Endodermal cell (in vitro differentiated cells): Measurements from ENCODE around the gene PPM1K. TPM values are rescaled to one million over a fixed set of nuclear protein-coding genes. Genes with fewer than 3 reads are reported as not detected.

Experiments
- DNase-seq: peaks from one replicate; pipeline ENCODE4 v3.0.0-alpha.2; 2017
- H3K27ac ChIP-seq: 2 replicates; pipeline ENCODE4 v1.5.1; 2013; ENCODE audit warnings: mild to moderate bottlenecking, low read depth, low read length, moderate library complexity
- H3K27me3 ChIP-seq: 2 replicates; pipeline ENCODE4 v1.6.1; 2013; ENCODE audit warnings: mild to moderate bottlenecking, low read length, moderate library complexity; ENCODE audit not compliant: insufficient read depth, control insufficient read depth, poor library complexity, severe bottlenecking
- H3K36me3 ChIP-seq: 2 replicates; pipeline ENCODE4 v1.7.0; 2013; ENCODE audit warnings: mild to moderate bottlenecking, low read length, moderate library complexity; ENCODE audit not compliant: control insufficient read depth, insufficient read depth
- H3K4me1 ChIP-seq: one replicate; pipeline ENCODE4 v1.7.0; 2013; ENCODE audit warnings: low read length; ENCODE audit not compliant: control insufficient read depth, insufficient read depth
- H3K4me3 ChIP-seq: 2 replicates; pipeline ENCODE4 v1.5.1; 2013; ENCODE audit warnings: mild to moderate bottlenecking, low read length, moderate library complexity
- H3K9ac ChIP-seq: 2 replicates; pipeline ENCODE4 v1.6.1; 2013; ENCODE audit warnings: mild to moderate bottlenecking, low read length, moderate library complexity; ENCODE audit not compliant: poor library complexity, severe bottlenecking; ENCODE audit errors: extremely low read depth
- H3K9me3 ChIP-seq: 2 replicates; pipeline ENCODE4 v1.6.1; 2013; ENCODE audit warnings: mild to moderate bottlenecking, low read length, moderate library complexity; ENCODE audit not compliant: control insufficient read depth
- H3K27ac Mint-ChIP-seq: 2 replicates; pipeline ENCODE4 v1.8.0; 2020; ENCODE audit warnings: mixed read lengths
- H3K27me3 Mint-ChIP-seq: 2 replicates; pipeline ENCODE4 v1.8.0; 2021; ENCODE audit warnings: mild to moderate bottlenecking, mixed read lengths; ENCODE audit not compliant: insufficient read depth
- H3K36me3 Mint-ChIP-seq: 2 replicates; pipeline ENCODE4 v1.8.0; 2020; ENCODE audit warnings: low read depth, mixed read lengths
- H3K4me1 Mint-ChIP-seq: 2 replicates; pipeline ENCODE4 v1.8.0; 2020; ENCODE audit warnings: mixed read lengths
- H3K4me3 Mint-ChIP-seq: 2 replicates; pipeline ENCODE4 v1.8.0; 2020; ENCODE audit warnings: mild to moderate bottlenecking, moderate library complexity, mixed read lengths
- H3K9me3 Mint-ChIP-seq: 2 replicates; pipeline ENCODE4 v1.8.0; 2020; ENCODE audit warnings: mild to moderate bottlenecking, mixed read lengths
- WGBS, 2 experiments: methylation state at CpG; one replicate each; pipeline versions ENCODE4 v1.1.5 to v1.1.7; 2013; ENCODE audit warnings: missing lambda C conversion rate in 2 of 2, mixed read lengths in 1 of 2; ENCODE audit not compliant: insufficient coverage in 1 of 2, insufficient read length in 1 of 2; 5-methylcytosine and 5-hydroxymethylcytosine counted together
- total RNA-seq, 2 donors: library from RNA; stranded (reverse); fragmentation: NEBNext Ultra II Directional in 1 of 2; extraction: Animal tissue kit (Norgen Biotek cat#: 25700) in 1 of 2; gene quantifications; 2 replicates in 1 of 2; 3 replicates in 1 of 2; pipeline ENCODE4 v1.2.1, GENCODE V29; 2021
- TF ChIP-seq, protein P1 (sequence below): fragments of 200-600 bp; sonication (generic); conservative IDR thresholded peaks from 2 replicates; pipeline ENCODE4 v1.5.0; 2021; ENCODE audit warnings: antibody characterized with exemption, mild to moderate bottlenecking

Gene PPM1K
- total RNA-seq, 2 donors from 2014 or later = 35.1 to 37.8 TPM

DNA sequence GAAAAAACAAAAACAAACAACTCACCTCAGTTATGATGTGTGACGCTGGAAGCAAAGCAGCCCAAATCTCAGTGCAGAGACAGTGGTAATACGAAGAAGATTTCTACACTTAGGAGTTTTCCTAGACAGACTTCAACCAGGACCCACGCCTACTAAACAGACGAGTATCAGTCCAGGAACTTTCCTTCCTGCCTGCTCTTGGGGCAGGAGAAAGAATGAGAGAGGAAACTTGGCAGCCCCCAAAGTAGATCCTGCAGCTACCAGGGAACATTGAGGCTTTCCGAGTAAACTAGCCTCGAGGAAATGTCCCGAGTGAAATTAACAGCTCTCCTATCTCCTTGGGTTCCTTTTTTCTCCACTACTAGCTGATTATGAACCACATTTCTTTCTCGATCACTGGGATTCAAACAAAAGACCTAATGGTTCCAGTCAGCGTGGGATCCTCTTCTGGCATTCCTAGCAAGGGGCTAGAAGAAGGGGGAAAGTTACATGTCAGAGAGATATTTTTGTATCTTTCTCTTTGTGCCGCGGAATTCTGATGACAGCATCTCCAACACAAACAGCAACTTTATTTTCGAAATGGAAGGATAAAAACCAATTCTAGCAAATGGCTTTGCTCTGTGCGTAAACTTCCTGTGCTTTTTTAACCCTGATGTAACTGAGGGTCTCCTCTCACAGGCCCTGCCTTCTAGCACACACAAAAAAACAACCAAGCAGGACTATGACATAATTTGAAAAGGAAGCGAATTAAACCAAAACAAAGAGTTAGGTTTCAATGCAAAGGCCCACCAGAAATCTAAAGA, 53.2 kb downstream of the PPM1K start:
- peaks cover 6% of the 10 kb centered on the region for H3K9me3 ChIP-seq
- H3K36me3 Mint-ChIP-seq = no peaks in the 10 kb centered on the region
- H3K9ac ChIP-seq = no peak overlapping the region
- H3K27ac ChIP-seq = no peak overlapping the region
- 89 to 90% methylated on average over 9 to 14 of the region's 14 CpGs for WGBS, 2 experiments
- no peaks in the 10 kb centered on the region for H3K4me1 ChIP-seq
- no peaks in the 10 kb centered on the region for H3K36me3 ChIP-seq
- H3K4me1 Mint-ChIP-seq = no peaks in the 10 kb centered on the region
- no peaks in the 10 kb centered on the region for H3K27me3 Mint-ChIP-seq
- no peak overlapping the region for H3K27ac Mint-ChIP-seq
- H3K4me3 ChIP-seq = no peak overlapping the region
- no peak for DNase-seq
- no peak overlapping the region for H3K4me3 Mint-ChIP-seq
- H3K27me3 ChIP-seq = no peaks in the 10 kb centered on the region
- H3K9me3 Mint-ChIP-seq = peaks cover 13% of the 10 kb centered on the region
- TF ChIP-seq, protein P1, sequence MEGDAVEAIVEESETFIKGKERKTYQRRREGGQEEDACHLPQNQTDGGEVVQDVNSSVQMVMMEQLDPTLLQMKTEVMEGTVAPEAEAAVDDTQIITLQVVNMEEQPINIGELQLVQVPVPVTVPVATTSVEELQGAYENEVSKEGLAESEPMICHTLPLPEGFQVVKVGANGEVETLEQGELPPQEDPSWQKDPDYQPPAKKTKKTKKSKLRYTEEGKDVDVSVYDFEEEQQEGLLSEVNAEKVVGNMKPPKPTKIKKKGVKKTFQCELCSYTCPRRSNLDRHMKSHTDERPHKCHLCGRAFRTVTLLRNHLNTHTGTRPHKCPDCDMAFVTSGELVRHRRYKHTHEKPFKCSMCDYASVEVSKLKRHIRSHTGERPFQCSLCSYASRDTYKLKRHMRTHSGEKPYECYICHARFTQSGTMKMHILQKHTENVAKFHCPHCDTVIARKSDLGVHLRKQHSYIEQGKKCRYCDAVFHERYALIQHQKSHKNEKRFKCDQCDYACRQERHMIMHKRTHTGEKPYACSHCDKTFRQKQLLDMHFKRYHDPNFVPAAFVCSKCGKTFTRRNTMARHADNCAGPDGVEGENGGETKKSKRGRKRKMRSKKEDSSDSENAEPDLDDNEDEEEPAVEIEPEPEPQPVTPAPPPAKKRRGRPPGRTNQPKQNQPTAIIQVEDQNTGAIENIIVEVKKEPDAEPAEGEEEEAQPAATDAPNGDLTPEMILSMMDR = no peak

DNA sequence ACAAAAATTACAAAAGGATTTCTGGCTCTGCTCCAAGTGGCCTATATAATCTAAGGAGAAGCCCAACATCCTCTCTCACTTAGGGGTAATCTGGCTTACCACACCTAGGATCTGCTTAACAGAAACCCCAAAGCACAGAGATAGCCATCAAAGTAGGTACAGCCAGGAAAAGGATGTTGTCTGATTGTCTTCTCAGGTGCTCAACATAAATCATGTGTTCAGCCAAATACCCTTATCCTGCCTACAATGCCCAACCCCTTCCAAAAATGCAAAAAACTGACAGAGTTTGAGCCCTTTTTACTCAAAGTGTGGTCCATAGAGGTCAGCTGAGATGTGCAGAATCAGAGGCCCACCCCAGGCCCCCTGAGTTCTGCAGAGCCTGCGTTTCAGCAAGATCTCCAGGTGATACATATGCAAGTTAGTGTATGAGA, 53.9 kb downstream of the PPM1K start:
- Mint-ChIP-seq H3K4me3 (no peak overlapping the region), H3K36me3 (no peaks in the 10 kb centered on the region), H3K27ac (no peak overlapping the region), H3K27me3 (no peaks in the 10 kb centered on the region), H3K9me3 (peaks cover 13% of the 10 kb centered on the region), H3K4me1 (no peaks in the 10 kb centered on the region)
- H3K27me3 ChIP-seq = no peaks in the 10 kb centered on the region
- no peaks in the 10 kb centered on the region for H3K36me3 ChIP-seq
- no peak overlapping the region for H3K4me3 ChIP-seq
- no peak overlapping the region for H3K9ac ChIP-seq
- H3K9me3 ChIP-seq = peaks cover 6% of the 10 kb centered on the region
- 91% methylated on average over 1 of the region's 1 CpG; no CpG with 5 or more reads in 1 of the 2 experiments for WGBS, 2 experiments
- DNase-seq = no peak
- TF ChIP-seq, protein P1 = no peak
- no peak overlapping the region for H3K27ac ChIP-seq
- no peaks in the 10 kb centered on the region for H3K4me1 ChIP-seq

DNA sequence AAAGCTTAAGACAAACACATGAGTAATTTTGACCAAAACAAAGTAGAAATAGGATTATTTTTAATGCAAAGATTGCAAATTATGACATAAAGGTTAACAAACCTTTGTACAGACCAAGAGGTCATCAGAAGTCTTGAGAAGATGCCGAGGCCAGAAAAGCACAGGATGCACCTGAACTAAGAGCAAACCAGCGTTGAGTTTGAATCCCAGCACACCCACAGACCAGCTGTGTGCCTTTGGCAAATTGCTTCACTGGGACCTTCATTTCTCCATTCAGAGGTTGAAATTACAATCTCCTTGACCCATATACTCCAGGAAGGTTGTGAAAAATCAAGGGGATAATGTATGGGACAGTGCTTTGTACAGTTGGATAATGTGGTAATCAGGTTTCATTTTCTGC, 56.6 kb downstream of the PPM1K start:
- no peaks in the 10 kb centered on the region for H3K36me3 ChIP-seq
- H3K9ac ChIP-seq = no peak overlapping the region
- H3K27me3 ChIP-seq = no peaks in the 10 kb centered on the region
- H3K9me3 ChIP-seq = no peaks in the 10 kb centered on the region
- H3K4me3 Mint-ChIP-seq = no peak overlapping the region
- no peak overlapping the region for H3K27ac ChIP-seq
- H3K27me3 Mint-ChIP-seq = no peaks in the 10 kb centered on the region
- no peak overlapping the region for H3K4me3 ChIP-seq
- no peaks in the 10 kb centered on the region for H3K36me3 Mint-ChIP-seq
- no peaks in the 10 kb centered on the region for H3K4me1 Mint-ChIP-seq
- H3K27ac Mint-ChIP-seq = no peak overlapping the region
- DNase-seq = no peak
- no peaks in the 10 kb centered on the region for H3K4me1 ChIP-seq
- TF ChIP-seq, protein P1 = no peak
- H3K9me3 Mint-ChIP-seq = peaks cover 13% of the 10 kb centered on the region
- WGBS, 2 experiments = 93 to 100% methylated on average over 1 to 2 of the region's 2 CpGs
